Measurements from ENCODE around the gene CHST8.

CHST8 gene

DNA sequence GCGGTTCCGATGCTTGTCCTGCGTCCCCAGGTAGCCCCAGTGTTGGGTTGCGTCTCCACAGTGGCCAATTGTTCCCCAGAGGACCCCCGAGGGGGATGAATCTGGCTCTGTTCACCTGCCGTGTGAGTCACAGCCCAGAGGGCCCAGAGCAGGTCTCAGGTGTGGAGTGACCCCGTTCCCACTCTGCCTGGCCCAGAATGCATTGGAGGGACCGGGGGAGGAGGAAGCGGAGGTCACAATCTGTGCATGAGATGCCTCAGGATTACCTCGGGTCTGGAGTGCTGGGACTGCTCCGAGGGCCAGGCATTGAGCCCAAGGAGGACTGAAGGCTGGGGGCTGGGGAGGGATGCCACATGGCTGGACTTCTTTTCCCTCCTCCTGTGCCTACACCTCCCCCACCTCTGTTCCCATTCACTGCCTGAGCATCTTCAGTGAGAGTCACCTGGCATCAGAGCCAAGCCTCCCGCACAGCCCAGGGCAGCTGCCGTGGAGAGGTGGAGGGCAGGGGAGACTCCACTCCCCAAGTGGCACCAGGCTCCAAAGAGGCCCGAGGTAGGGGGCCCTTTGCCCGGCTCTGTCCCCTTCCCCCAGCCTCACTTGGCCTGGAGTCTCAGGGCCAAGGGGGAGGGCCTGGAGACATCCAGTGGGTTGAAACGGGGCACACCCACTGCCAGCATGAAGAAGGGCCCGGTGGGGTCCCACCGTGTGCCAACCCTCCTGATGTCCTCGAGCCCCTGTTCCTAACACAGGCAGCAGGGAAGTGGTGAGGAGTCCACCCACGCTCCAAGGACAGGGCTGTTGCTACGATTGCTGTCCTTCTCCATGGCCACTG lies 81.1 kb downstream of the CHST8 start:
- Histone ChIP-seq H3F3A (ENCODE audit: insufficient read depth) (no peaks in the 10 kb centered on the region), H3K79me2 (ENCODE audit: insufficient read depth, low read length) (no peaks in the 10 kb centered on the region), H4K20me1 (ENCODE audit: low read depth, low read length) (no peaks in the 10 kb centered on the region), H3K36me3 (ENCODE audit: low read length) (no peaks in the 10 kb centered on the region), H3K27ac (ENCODE audit: low read depth, low read length) (no peak overlapping the region), H3K9me3 (ENCODE audit: insufficient read depth, low read length) (no peaks in the 10 kb centered on the region), H3K4me2 (ENCODE audit: low read depth, low read length, poor library complexity, severe bottlenecking) (no peak overlapping the region), H3K27me3 (ENCODE audit: low read length) (no peaks in the 10 kb centered on the region), H3K9ac (ENCODE audit: low read length) (no peak overlapping the region), H3K9me2 (replicated peaks; ENCODE audit: insufficient read depth, low read length) (no peaks in the 10 kb centered on the region), H3K4me3 (ENCODE audit: insufficient read depth, low read length, poor library complexity, severe bottlenecking) (no peak overlapping the region), H2AFZ (ENCODE audit: low read depth, low read length, severe bottlenecking) (no peak overlapping the region)
- TF ChIP-seq, protein P1, sequence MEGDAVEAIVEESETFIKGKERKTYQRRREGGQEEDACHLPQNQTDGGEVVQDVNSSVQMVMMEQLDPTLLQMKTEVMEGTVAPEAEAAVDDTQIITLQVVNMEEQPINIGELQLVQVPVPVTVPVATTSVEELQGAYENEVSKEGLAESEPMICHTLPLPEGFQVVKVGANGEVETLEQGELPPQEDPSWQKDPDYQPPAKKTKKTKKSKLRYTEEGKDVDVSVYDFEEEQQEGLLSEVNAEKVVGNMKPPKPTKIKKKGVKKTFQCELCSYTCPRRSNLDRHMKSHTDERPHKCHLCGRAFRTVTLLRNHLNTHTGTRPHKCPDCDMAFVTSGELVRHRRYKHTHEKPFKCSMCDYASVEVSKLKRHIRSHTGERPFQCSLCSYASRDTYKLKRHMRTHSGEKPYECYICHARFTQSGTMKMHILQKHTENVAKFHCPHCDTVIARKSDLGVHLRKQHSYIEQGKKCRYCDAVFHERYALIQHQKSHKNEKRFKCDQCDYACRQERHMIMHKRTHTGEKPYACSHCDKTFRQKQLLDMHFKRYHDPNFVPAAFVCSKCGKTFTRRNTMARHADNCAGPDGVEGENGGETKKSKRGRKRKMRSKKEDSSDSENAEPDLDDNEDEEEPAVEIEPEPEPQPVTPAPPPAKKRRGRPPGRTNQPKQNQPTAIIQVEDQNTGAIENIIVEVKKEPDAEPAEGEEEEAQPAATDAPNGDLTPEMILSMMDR (IDR thresholded peaks at IDR 0.05; ENCODE audit: insufficient read depth, low read length, poor library complexity, severe bottlenecking) = no peak
- TF ChIP-seq EZH2phosphoT487 (conservative IDR thresholded peaks at IDR 0.05; ENCODE audit: low read length) = no peak

DNA sequence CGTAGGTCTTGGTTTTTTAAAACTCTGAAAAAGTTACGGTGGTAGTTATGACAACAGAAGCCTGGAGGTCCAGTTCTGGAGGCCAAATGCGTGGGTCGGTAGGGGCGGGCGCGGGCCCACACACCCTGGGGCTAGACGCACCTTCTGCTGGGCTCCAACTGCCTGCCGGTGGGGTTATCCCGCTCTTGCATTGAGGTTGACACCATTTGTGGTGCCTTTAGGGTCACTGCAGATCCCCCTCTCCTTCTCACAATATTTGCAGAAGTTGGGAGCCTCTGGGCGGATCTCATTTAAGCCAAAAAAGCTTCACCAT lies 81.6 kb downstream of the CHST8 start:
- H3K4me3 ChIP-seq (ENCODE audit: insufficient read depth, low read length, poor library complexity, severe bottlenecking) = no peak overlapping the region

DNA sequence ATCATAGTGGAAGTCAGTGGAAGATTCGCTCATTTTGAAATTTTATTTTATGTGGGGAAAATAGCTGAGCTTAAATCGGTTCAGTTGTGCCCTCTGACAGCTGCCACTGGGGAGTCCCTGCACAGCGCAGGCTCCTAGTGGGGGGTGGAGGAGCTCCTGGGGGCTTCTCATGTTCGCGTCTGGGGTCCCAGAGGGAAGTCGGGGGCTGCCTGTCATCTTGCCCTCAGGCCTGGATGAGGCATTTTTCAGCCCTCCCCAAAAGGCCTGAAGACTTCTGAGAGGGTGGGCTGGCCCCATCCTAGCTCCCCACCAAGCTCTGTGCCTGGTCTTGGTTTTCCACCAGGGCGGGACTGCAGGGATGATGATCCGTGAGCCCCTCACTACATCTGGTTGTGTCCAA lies 82.1 kb downstream of the CHST8 start:
- no peak overlapping the region for H2AFZ ChIP-seq (ENCODE audit: low read depth, low read length, severe bottlenecking)
- no peaks in the 10 kb centered on the region for H3K9me2 ChIP-seq (replicated peaks; ENCODE audit: insufficient read depth, low read length)
- H3K9ac ChIP-seq (ENCODE audit: low read length) = no peak overlapping the region
- no peak overlapping the region for H3K4me2 ChIP-seq (ENCODE audit: low read depth, low read length, poor library complexity, severe bottlenecking)
- H3K4me3 ChIP-seq (ENCODE audit: insufficient read depth, low read length, poor library complexity, severe bottlenecking) = no peak overlapping the region
- no peak overlapping the region for H3K27ac ChIP-seq (ENCODE audit: low read depth, low read length)
- no peaks in the 10 kb centered on the region for H3F3A ChIP-seq (ENCODE audit: insufficient read depth)
- no peaks in the 10 kb centered on the region for H3K9me3 ChIP-seq (ENCODE audit: insufficient read depth, low read length)
- H3K36me3 ChIP-seq (ENCODE audit: low read length) = no peaks in the 10 kb centered on the region
- no peaks in the 10 kb centered on the region for H3K27me3 ChIP-seq (ENCODE audit: low read length)
- H3K79me2 ChIP-seq (ENCODE audit: insufficient read depth, low read length) = no peaks in the 10 kb centered on the region
- no peaks in the 10 kb centered on the region for H4K20me1 ChIP-seq (ENCODE audit: low read depth, low read length)
- TF ChIP-seq, protein P1 (IDR thresholded peaks at IDR 0.05; ENCODE audit: insufficient read depth, low read length, poor library complexity, severe bottlenecking) = no peak
- TF ChIP-seq EZH2phosphoT487 (conservative IDR thresholded peaks at IDR 0.05; ENCODE audit: low read length) = no peak

More for the DNA sequence above, 81.6 kb downstream of the CHST8 start:
- TF ChIP-seq, protein P1 (IDR thresholded peaks at IDR 0.05; ENCODE audit: insufficient read depth, low read length, poor library complexity, severe bottlenecking) = no peak
- no peak for TF ChIP-seq EZH2phosphoT487 (conservative IDR thresholded peaks at IDR 0.05; ENCODE audit: low read length)
- Histone ChIP-seq H3K36me3 (ENCODE audit: low read length) (no peaks in the 10 kb centered on the region), H4K20me1 (ENCODE audit: low read depth, low read length) (no peaks in the 10 kb centered on the region), H3K27ac (ENCODE audit: low read depth, low read length) (no peak overlapping the region), H3K9me3 (ENCODE audit: insufficient read depth, low read length) (no peaks in the 10 kb centered on the region), H3K9me2 (replicated peaks; ENCODE audit: insufficient read depth, low read length) (no peaks in the 10 kb centered on the region), H3K27me3 (ENCODE audit: low read length) (no peaks in the 10 kb centered on the region), H3K4me2 (ENCODE audit: low read depth, low read length, poor library complexity, severe bottlenecking) (no peak overlapping the region), H3K79me2 (ENCODE audit: insufficient read depth, low read length) (no peaks in the 10 kb centered on the region), H2AFZ (ENCODE audit: low read depth, low read length, severe bottlenecking) (no peak overlapping the region), H3K9ac (ENCODE audit: low read length) (no peak overlapping the region), H3F3A (ENCODE audit: insufficient read depth) (no peaks in the 10 kb centered on the region)
